ENCODE results near the gene CACNA1D. TPM values are rescaled to one million over a fixed set of nuclear protein-coding genes. Genes with fewer than 3 reads are reported as not detected.

The CACNA1D gene
- total and polyA plus RNA-seq, 2 donors (not counting 3 experiments of a cell fraction or from before 2014, with no cell fraction given), result 0.06 TPM; not detected in 1

- H3K9ac ChIP-seq (replicated peaks; ENCODE audit: extremely low read depth, insufficient read depth, low read length), result no peak overlapping the region
- no peak overlapping the region for H3K27ac ChIP-seq (ENCODE audit: insufficient read depth, low read depth, low read length)
- no peaks in the 10 kb centered on the region for H3K9me1 ChIP-seq (replicated peaks; ENCODE audit: control insufficient read depth, extremely low read depth, insufficient read depth, low read length)
- POLR2A ChIA-PET, result no interaction called here
- CTCF ChIA-PET, result no interaction called here
- H3K4me2 ChIP-seq (ENCODE audit: insufficient read depth, low read length), result no peak overlapping the region
- DNase-seq (ENCODE audit: low read depth, low spot score), result no peak
- no peaks in the 10 kb centered on the region for H3K4me1 ChIP-seq (ENCODE audit: control insufficient read depth, extremely low read depth, insufficient read depth, low read length)
- no TSS peak for BruUV-seq (replicated peaks)
- no peaks in the 10 kb centered on the region for H3K27me3 ChIP-seq (ENCODE audit: control insufficient read depth in 2 of 2, insufficient read depth in 2 of 2, low read length in 2 of 2)
- H3K4me3 ChIP-seq (replicated peaks in 1 of 3; ENCODE audit: insufficient read depth in 1 of 3, low read depth in 1 of 3, low read length in 3 of 3), result no peak overlapping the region
- H2AFZ ChIP-seq (ENCODE audit: low read depth, low read length), result no peak overlapping the region
- intact Hi-C loops (cut with micrococcal nuclease) (no loop called here), dilution Hi-C loops (cut with MboI; ENCODE audit: extremely low pct_ligation_motif_present, low sequenced_read_pairs) (no loop called here)
- no peaks in the 10 kb centered on the region for H3K79me2 ChIP-seq (ENCODE audit: control insufficient read depth, insufficient read depth, low read length)
- TF ChIP-seq EZH2 (IDR thresholded peaks at IDR 0.05; ENCODE audit: borderline replicate concordance, low read depth, low read length, severe bottlenecking) (no peak), POLR2A (IDR thresholded peaks at IDR 0.05; ENCODE audit: low read depth, low read length) (no peak), POLR2AphosphoS5 (IDR thresholded peaks at IDR 0.05; ENCODE audit: insufficient read depth, low read depth, low read length) (no peak), CTCF (IDR thresholded peaks at IDR 0.05; ENCODE audit: extremely low read depth in 1 of 2, insufficient read depth in 1 of 2, low read depth in 1 of 2, low read length in 2 of 2) (no peak), FOS (IDR thresholded peaks at IDR 0.05; ENCODE audit: borderline replicate concordance, insufficient read depth, low read length) (no peak), MAX (IDR thresholded peaks at IDR 0.05; ENCODE audit: insufficient read depth, insufficient read length) (no peak), GATA2 (IDR thresholded peaks at IDR 0.05; ENCODE audit: insufficient read depth, insufficient read length, low read depth, low read length) (no peak), MYC (IDR thresholded peaks at IDR 0.05; ENCODE audit: low read depth, low read length) (no peak), JUN (IDR thresholded peaks at IDR 0.05; ENCODE audit: borderline replicate concordance, insufficient read depth, insufficient read length, low read depth) (no peak)
- no peaks in the 10 kb centered on the region for H3K36me3 ChIP-seq (ENCODE audit: control insufficient read depth in 2 of 2, extremely low read depth in 1 of 2, insufficient read depth in 2 of 2, low read length in 2 of 2)
- FAIRE-seq, result no peak
- no peaks in the 10 kb centered on the region for H3K9me3 ChIP-seq (replicated peaks; ENCODE audit: control insufficient read depth, insufficient read depth, low read length)
- H4K20me1 ChIP-seq (replicated peaks; ENCODE audit: control insufficient read depth, extremely low read depth, insufficient read depth, low read length), result no peaks in the 10 kb centered on the region
These were observed 293.6 kb downstream of the CACNA1D start for GRCh38 chr3:53788038-53788437.
